Measurements from ENCODE around the gene SP140L.

SP140L gene

GRCh38 chr2:230410861-230411569 lies 84.0 kb downstream of the SP140L start:
- H3K9me3 ChIP-seq (ENCODE audit: control insufficient read depth in 2 of 2, low read length in 2 of 2), result no peaks in the 10 kb centered on the region
- no peaks in the 10 kb centered on the region for H3K36me3 ChIP-seq (ENCODE audit: control insufficient read depth in 2 of 2, insufficient read depth in 2 of 2, low read length in 2 of 2)
- H3K4me3 ChIP-seq (ENCODE audit: low read length in 2 of 2), result peak overlapping the region; percentile 88 to 92
- peak overlapping the region; percentile 77 to 91 for H3K9ac ChIP-seq (ENCODE audit: low read length in 2 of 2)
- peaks cover 38% of the 10 kb centered on the region for H3K4me1 ChIP-seq (ENCODE audit: control insufficient read depth, insufficient read depth, low read length)
- H3K27me3 ChIP-seq (ENCODE audit: control insufficient read depth in 1 of 2, insufficient read depth in 2 of 2, low read length in 2 of 2), result no peaks in the 10 kb centered on the region
- H3K27ac ChIP-seq (ENCODE audit: low read length), result peak overlapping the region; percentile 79

DNA sequence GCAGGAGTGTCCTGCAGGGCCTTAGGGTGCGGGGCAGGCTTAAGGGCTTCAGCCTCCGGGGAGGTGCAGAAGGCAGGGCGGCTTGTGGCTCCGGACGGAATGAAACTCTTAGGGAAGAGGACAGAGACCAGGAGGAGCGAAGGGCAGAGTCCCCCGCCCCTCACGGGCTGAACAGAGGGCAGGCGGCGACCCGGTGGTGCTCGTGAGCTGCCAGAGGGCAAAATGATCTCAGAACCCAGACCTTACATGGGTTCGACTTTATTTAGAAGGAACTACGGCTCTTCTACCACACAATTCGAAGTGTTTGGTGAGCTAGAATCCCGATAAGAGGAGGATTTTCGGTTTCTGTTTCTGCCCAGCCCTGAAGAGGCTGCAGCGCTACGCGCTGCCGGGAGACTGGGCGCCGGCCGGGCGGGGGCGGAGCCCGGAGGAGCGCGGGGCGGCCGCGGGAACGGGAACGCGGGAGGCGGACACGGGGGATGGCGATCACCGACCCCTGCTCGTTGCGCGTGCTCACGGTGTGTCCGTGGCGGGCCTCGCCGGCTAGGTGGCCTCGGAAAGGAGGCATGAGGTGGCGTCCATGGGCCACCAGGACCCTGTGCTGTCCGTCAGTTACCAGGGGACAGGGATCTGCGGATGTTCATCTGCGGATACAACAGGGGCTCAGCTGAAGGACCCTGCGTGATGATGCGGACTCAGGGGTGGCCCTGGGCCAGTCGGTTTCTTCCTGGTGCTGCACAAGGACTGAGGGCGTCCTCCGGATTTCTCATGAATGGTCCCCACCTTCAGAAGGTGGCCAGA lies 84.8 kb downstream of the SP140L start:
- Histone ChIP-seq H3K27ac (ENCODE audit: low read length) (peak overlapping the region; percentile 79), H3K9me3 (ENCODE audit: control insufficient read depth in 2 of 2, low read length in 2 of 2) (no peaks in the 10 kb centered on the region), H3K36me3 (ENCODE audit: control insufficient read depth in 2 of 2, insufficient read depth in 2 of 2, low read length in 2 of 2) (no peaks in the 10 kb centered on the region), H3K27me3 (ENCODE audit: control insufficient read depth in 1 of 2, insufficient read depth in 2 of 2, low read length in 2 of 2) (no peaks in the 10 kb centered on the region), H3K9ac (ENCODE audit: low read length in 2 of 2) (peak overlapping the region; percentile 77 to 91), H3K4me1 (ENCODE audit: control insufficient read depth, insufficient read depth, low read length) (peaks cover 39% of the 10 kb centered on the region), H3K4me3 (ENCODE audit: low read length in 2 of 2) (peak overlapping the region; percentile 88 to 92)

- H3K27me3 ChIP-seq (ENCODE audit: control insufficient read depth in 1 of 2, insufficient read depth in 2 of 2, low read length in 2 of 2), result no peaks in the 10 kb centered on the region
- peak overlapping the region; percentile 79 for H3K27ac ChIP-seq (ENCODE audit: low read length)
- H3K36me3 ChIP-seq (ENCODE audit: control insufficient read depth in 2 of 2, insufficient read depth in 2 of 2, low read length in 2 of 2), result no peaks in the 10 kb centered on the region
- H3K9ac ChIP-seq (ENCODE audit: low read length in 2 of 2), result peak overlapping the region; percentile 77 to 91
- H3K4me3 ChIP-seq (ENCODE audit: low read length in 2 of 2), result peak overlapping the region; percentile 88 to 92
- peaks cover 39% of the 10 kb centered on the region for H3K4me1 ChIP-seq (ENCODE audit: control insufficient read depth, insufficient read depth, low read length)
- no peaks in the 10 kb centered on the region for H3K9me3 ChIP-seq (ENCODE audit: control insufficient read depth in 2 of 2, low read length in 2 of 2)
These were observed 85.3 kb downstream of the SP140L start for GRCh38 chr2:230412371-230412711.

DNA sequence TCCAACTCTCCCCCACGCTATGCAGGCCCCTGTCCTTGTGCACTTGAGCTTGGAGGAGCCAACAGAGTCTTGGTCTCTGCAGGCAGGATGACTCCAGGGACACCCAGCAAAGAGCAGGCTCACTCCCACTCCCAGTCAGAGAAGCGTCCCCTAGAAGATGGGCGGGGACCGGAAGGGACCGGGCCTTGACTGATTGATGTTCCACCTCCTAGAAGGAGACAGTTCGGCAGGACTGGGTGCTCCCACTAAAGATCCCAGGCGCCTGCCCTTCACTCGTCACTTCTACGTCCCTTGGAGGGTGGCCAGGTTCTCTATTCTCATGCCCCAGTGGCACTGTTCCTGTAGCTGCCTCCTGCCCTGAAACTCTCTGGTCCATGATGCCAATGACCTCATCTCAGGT lies 85.9 kb downstream of the SP140L start:
- Histone ChIP-seq H3K9ac (ENCODE audit: low read length in 2 of 2) (no peak overlapping the region), H3K36me3 (ENCODE audit: control insufficient read depth in 2 of 2, insufficient read depth in 2 of 2, low read length in 2 of 2) (no peaks in the 10 kb centered on the region), H3K27ac (ENCODE audit: low read length) (no peak overlapping the region), H3K4me1 (ENCODE audit: control insufficient read depth, insufficient read depth, low read length) (peaks cover 39% of the 10 kb centered on the region), H3K9me3 (ENCODE audit: control insufficient read depth in 2 of 2, low read length in 2 of 2) (no peaks in the 10 kb centered on the region), H3K4me3 (ENCODE audit: low read length in 2 of 2) (no peak overlapping the region), H3K27me3 (ENCODE audit: control insufficient read depth in 1 of 2, insufficient read depth in 2 of 2, low read length in 2 of 2) (no peaks in the 10 kb centered on the region)

GRCh38 chr2:230413479-230413878 lies 86.5 kb downstream of the SP140L start:
- Histone ChIP-seq H3K4me1 (ENCODE audit: control insufficient read depth, insufficient read depth, low read length) (peaks cover 37% of the 10 kb centered on the region), H3K4me3 (ENCODE audit: low read length in 2 of 2) (no peak overlapping the region), H3K9me3 (ENCODE audit: control insufficient read depth in 2 of 2, low read length in 2 of 2) (no peaks in the 10 kb centered on the region), H3K27ac (ENCODE audit: low read length) (no peak overlapping the region), H3K9ac (ENCODE audit: low read length in 2 of 2) (no peak overlapping the region), H3K27me3 (ENCODE audit: control insufficient read depth in 1 of 2, insufficient read depth in 2 of 2, low read length in 2 of 2) (no peaks in the 10 kb centered on the region), H3K36me3 (ENCODE audit: control insufficient read depth in 2 of 2, insufficient read depth in 2 of 2, low read length in 2 of 2) (no peaks in the 10 kb centered on the region)

DNA sequence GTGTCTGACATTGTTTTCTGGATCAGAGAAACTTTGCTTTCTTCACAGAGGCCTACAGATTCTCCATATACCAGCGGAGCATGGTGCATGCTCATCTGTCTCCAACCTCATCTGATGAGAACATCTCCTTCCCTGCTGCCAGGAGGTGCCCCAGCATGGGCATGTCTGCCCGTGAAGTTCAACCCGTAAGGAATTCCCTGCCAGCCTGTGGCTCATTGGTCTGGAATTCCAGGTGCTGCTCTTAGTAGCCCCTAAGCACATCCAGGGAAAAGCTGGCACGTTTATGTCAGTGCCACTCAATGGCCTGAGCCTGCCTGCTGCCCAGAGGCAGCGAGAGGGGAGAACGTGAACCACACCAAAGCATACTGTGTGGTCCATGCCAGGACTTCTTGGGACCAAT lies 87.3 kb downstream of the SP140L start:
- Histone ChIP-seq H3K4me1 (ENCODE audit: control insufficient read depth, insufficient read depth, low read length) (peaks cover 30% of the 10 kb centered on the region), H3K27ac (ENCODE audit: low read length) (no peak overlapping the region), H3K4me3 (ENCODE audit: low read length in 2 of 2) (no peak overlapping the region), H3K9ac (ENCODE audit: low read length in 2 of 2) (no peak overlapping the region), H3K36me3 (ENCODE audit: control insufficient read depth in 2 of 2, insufficient read depth in 2 of 2, low read length in 2 of 2) (no peaks in the 10 kb centered on the region), H3K27me3 (ENCODE audit: control insufficient read depth in 1 of 2, insufficient read depth in 2 of 2, low read length in 2 of 2) (no peaks in the 10 kb centered on the region), H3K9me3 (ENCODE audit: control insufficient read depth in 2 of 2, low read length in 2 of 2) (no peaks in the 10 kb centered on the region)

- H3K4me1 ChIP-seq (ENCODE audit: control insufficient read depth, insufficient read depth, low read length), result peaks cover 24% of the 10 kb centered on the region
- H3K9ac ChIP-seq (ENCODE audit: low read length in 2 of 2), result peak within 1 kb of the TSS; percentile 71 to 83
- no peaks in the 10 kb centered on the region for H3K36me3 ChIP-seq (ENCODE audit: control insufficient read depth in 2 of 2, insufficient read depth in 2 of 2, low read length in 2 of 2)
- H3K9me3 ChIP-seq (ENCODE audit: control insufficient read depth in 2 of 2, low read length in 2 of 2), result no peaks in the 10 kb centered on the region
- peak within 1 kb of the TSS; percentile 88 for H3K27ac ChIP-seq (ENCODE audit: low read length)
- H3K4me3 ChIP-seq (ENCODE audit: low read length in 2 of 2), result peak within 1 kb of the TSS; percentile 77 to 85
- H3K27me3 ChIP-seq (ENCODE audit: control insufficient read depth in 1 of 2, insufficient read depth in 2 of 2, low read length in 2 of 2), result no peaks in the 10 kb centered on the region
These were observed 89.2 kb downstream of the SP140L start, which contains the start of gene SP100 for GRCh38 chr2:230416061-230416721. SP100 (plus strand) TSS chr2:230416201; CDS start chr2:230416297, 96 bp downstream.

- H3K4me1 ChIP-seq (ENCODE audit: control insufficient read depth, insufficient read depth, low read length), result peaks cover 17% of the 10 kb centered on the region
These were observed 90.4 kb downstream of the SP140L start for GRCh38 chr2:230417436-230417835.

DNA sequence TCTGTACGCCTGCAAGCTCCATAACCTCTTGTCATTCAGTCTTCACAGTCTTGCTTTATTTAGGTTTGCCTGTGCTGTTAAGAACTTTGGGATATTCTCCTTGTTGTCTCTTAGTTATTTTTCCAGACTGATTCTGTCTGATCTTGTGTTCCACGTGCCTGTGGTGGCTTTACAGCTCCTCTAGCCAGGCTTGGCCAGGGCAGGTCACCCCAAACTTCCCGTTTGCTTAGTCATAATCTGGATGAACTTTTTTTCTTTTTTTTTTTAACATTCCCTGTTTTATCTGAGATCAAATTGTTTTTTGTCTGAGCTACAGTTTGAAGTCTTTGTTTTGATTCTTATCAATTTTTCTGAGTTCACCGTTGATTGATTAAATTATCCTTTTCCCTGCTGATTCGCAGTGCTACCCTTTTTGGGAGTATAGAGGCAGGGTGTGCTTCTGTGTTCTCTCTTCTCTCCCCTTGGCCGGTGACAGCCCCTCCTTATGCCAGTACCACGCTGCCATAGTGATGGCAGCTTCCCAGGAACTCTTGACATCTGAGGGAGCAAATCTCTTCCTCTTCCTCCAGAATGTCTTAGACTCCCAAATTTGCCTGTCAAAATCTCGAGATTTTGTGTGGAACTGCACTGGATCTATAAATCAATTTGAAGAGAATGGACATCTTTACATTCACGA lies 91.5 kb downstream of the SP140L start:
- H3K36me3 ChIP-seq (ENCODE audit: control insufficient read depth in 2 of 2, insufficient read depth in 2 of 2, low read length in 2 of 2), result peaks cover 0 to 3% of the 10 kb centered on the region in 2 donors
- H3K4me1 ChIP-seq (ENCODE audit: control insufficient read depth, insufficient read depth, low read length), result peaks cover 13% of the 10 kb centered on the region
- no peak overlapping the region for H3K9ac ChIP-seq (ENCODE audit: low read length in 2 of 2)
- no peak overlapping the region for H3K27ac ChIP-seq (ENCODE audit: low read length)
- H3K9me3 ChIP-seq (ENCODE audit: control insufficient read depth in 2 of 2, low read length in 2 of 2), result no peaks in the 10 kb centered on the region
- no peaks in the 10 kb centered on the region for H3K27me3 ChIP-seq (ENCODE audit: control insufficient read depth in 1 of 2, insufficient read depth in 2 of 2, low read length in 2 of 2)
- H3K4me3 ChIP-seq (ENCODE audit: low read length in 2 of 2), result peak overlapping the region; percentile 35 to 36

More at GRCh38 chr2:230417436-230417835, 90.4 kb downstream of the SP140L start:
- no peaks in the 10 kb centered on the region for H3K27me3 ChIP-seq (ENCODE audit: control insufficient read depth in 1 of 2, insufficient read depth in 2 of 2, low read length in 2 of 2)
- peak overlapping the region; percentile 18 to 77 for H3K4me3 ChIP-seq (ENCODE audit: low read length in 2 of 2)
- no peak overlapping the region for H3K9ac ChIP-seq (ENCODE audit: low read length in 2 of 2)
- H3K9me3 ChIP-seq (ENCODE audit: control insufficient read depth in 2 of 2, low read length in 2 of 2), result no peaks in the 10 kb centered on the region
- no peak overlapping the region for H3K27ac ChIP-seq (ENCODE audit: low read length)
- peaks cover 0 to under 1% of the 10 kb centered on the region in 2 donors for H3K36me3 ChIP-seq (ENCODE audit: control insufficient read depth in 2 of 2, insufficient read depth in 2 of 2, low read length in 2 of 2)

DNA sequence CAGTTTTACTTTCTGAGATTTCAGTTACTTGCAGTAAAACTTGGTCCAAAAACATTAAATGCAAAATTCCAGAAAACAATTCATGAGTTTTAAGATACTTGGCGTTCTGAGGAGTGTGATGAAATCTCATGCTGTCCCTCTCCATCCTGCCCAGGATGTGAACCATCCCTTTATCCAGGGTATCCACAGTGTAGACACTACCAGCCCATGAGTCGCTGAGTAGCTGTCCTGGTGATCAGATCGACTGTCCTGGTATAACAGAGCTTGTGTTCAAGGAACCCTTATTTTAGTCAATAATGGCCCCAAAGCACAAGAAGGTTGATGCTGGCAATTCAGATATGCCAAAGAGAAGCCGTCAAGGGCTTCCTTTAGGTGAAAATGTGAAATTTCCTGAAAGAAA lies 92.2 kb downstream of the SP140L start:
- no peak overlapping the region for H3K27ac ChIP-seq (ENCODE audit: low read length)
- H3K4me3 ChIP-seq (ENCODE audit: low read length in 2 of 2), result no peak overlapping the region
- no peaks in the 10 kb centered on the region for H3K27me3 ChIP-seq (ENCODE audit: control insufficient read depth in 1 of 2, insufficient read depth in 2 of 2, low read length in 2 of 2)
- no peaks in the 10 kb centered on the region for H3K9me3 ChIP-seq (ENCODE audit: control insufficient read depth in 2 of 2, low read length in 2 of 2)
- peaks cover 13% of the 10 kb centered on the region for H3K4me1 ChIP-seq (ENCODE audit: control insufficient read depth, insufficient read depth, low read length)
- no peak overlapping the region for H3K9ac ChIP-seq (ENCODE audit: low read length in 2 of 2)
- peaks cover 0 to 3% of the 10 kb centered on the region in 2 donors for H3K36me3 ChIP-seq (ENCODE audit: control insufficient read depth in 2 of 2, insufficient read depth in 2 of 2, low read length in 2 of 2)

Measured in stomach smooth muscle (tissue), 2 donors.